B cell (primary cell): ENCODE data around the gene ZNF407. TPM values are rescaled to one million over a fixed set of nuclear protein-coding genes. Genes with fewer than 3 reads are reported as not detected.

Experiments
- ATAC-seq: fragments of 200-7000 bp; cut with Tn5 transposase; one replicate; pipeline ENCODE4 v1.10.0; 2021; ENCODE audit warnings: low read depth, mild to moderate bottlenecking, moderate number of reproducible peaks, moderate library complexity
- CTCF ChIA-PET: fragments of 350-600 bp; sonication (Branson Sonifier 250); formaldehyde crosslinking; loops from one replicate; lab custom pipeline; 2021; ENCODE audit warnings: antibody characterized with exemption, inconsistent platforms; lab: Charles Lee
- POLR2A ChIA-PET: fragments of 350-600 bp; sonication (Branson Sonifier 250); formaldehyde crosslinking; loops from one replicate; lab custom pipeline; 2021; ENCODE audit warnings: antibody characterized with exemption; lab: Charles Lee
- DNase-seq: peaks from one replicate; pipeline ENCODE4 v3.0.0; 2013
- H2AFZ ChIP-seq: 2 replicates; pipeline ENCODE4 v1.6.1; 2012; ENCODE audit warnings: mild to moderate bottlenecking, low read depth, low read length; ENCODE audit not compliant: insufficient read depth, poor library complexity, severe bottlenecking
- H3K27ac ChIP-seq, 2 donors: 1 replicate in 1 of 2; 2 replicates in 1 of 2; pipeline ENCODE4 v1.5.1; 2012 to 2013; ENCODE audit warnings: low read length in 2 of 2, mild to moderate bottlenecking in 2 of 2, moderate library complexity in 1 of 2
- H3K27me3 ChIP-seq, 4 experiments: fragments of 200-600 bp in 1 of 4; sonication (generic) in 1 of 4; replicated peaks in 1 of 4; 1 replicate in 2 of 4; 2 replicates in 2 of 4; pipeline versions ENCODE4 v1.6.1 to v1.7.0; 2013 to 2016; ENCODE audit warnings: low read length in 3 of 4, mild to moderate bottlenecking in 2 of 4, mixed read lengths in 1 of 4, moderate library complexity in 1 of 4; ENCODE audit not compliant: insufficient read depth in 4 of 4, control insufficient read depth in 3 of 4; ENCODE audit errors: control extremely low read depth in 1 of 4
- H3K36me3 ChIP-seq, 2 experiments: replicated peaks in 1 of 2; 1 replicate in 1 of 2; 2 replicates in 1 of 2; pipeline versions ENCODE4 v1.6.1 to v1.7.1; 2013; ENCODE audit warnings: low read length in 1 of 2; ENCODE audit not compliant: insufficient read depth in 2 of 2, control insufficient read depth in 1 of 2; ENCODE audit errors: control extremely low read depth in 1 of 2, extremely low read depth in 1 of 2
- H3K4me1 ChIP-seq, 2 donors: fragments of 200-600 bp in 1 of 2; sonication (generic) in 1 of 2; 1 replicate in 1 of 2; 2 replicates in 1 of 2; pipeline versions ENCODE4 v1.5.1 to v1.6.1; 2013 to 2017; ENCODE audit warnings: low read length in 2 of 2; ENCODE audit not compliant: control insufficient read depth in 2 of 2, insufficient read depth in 2 of 2
- H3K4me2 ChIP-seq: replicated peaks from 2 replicates; pipeline ENCODE3; 2012; ENCODE audit warnings: mild to moderate bottlenecking, low read depth, low read length; ENCODE audit not compliant: poor library complexity, severe bottlenecking
- H3K4me3 ChIP-seq, 5 experiments: fragments of 200-600 bp in 1 of 5; sonication (generic) in 1 of 5; 1 replicate in 3 of 5; 2 replicates in 2 of 5; pipeline versions ENCODE4 v1.5.1 to v1.7.0; 2011 to 2016; ENCODE audit warnings: low read length in 4 of 5, mild to moderate bottlenecking in 4 of 5, low read depth in 2 of 5, control low read depth in 1 of 5, moderate library complexity in 1 of 5; ENCODE audit not compliant: insufficient read depth in 1 of 5; ENCODE audit errors: control extremely low read depth in 1 of 5, extremely low read depth in 1 of 5
- H3K79me2 ChIP-seq: fragments of 200-600 bp; sonication (generic); one replicate; pipeline ENCODE4 v1.6.0; 2016; ENCODE audit warnings: low read length; ENCODE audit not compliant: control insufficient read depth, insufficient read depth
- H3K9ac ChIP-seq: fragments of 200-600 bp; sonication (generic); 2 replicates; pipeline ENCODE4 v1.6.1; 2017; ENCODE audit warnings: mild to moderate bottlenecking, low read length, moderate library complexity
- H3K9me3 ChIP-seq, 3 donors: one replicate each; pipeline versions ENCODE4 v1.6.1 to v1.7.1; 2013; ENCODE audit warnings: low read length in 2 of 3; ENCODE audit not compliant: control insufficient read depth in 2 of 3, insufficient read depth in 1 of 3; ENCODE audit errors: control extremely low read depth in 1 of 3
- H4K20me1 ChIP-seq: 2 replicates; pipeline ENCODE4 v1.6.0; 2012; ENCODE audit warnings: mild to moderate bottlenecking, low read length; ENCODE audit not compliant: insufficient read depth, control insufficient read depth, poor library complexity, severe bottlenecking
- H3K27ac Mint-ChIP-seq: one replicate; pipeline ENCODE4 v1.8.0; 2021; ENCODE audit warnings: mixed read lengths
- H3K27me3 Mint-ChIP-seq: one replicate; pipeline ENCODE4 v1.8.0; 2021; ENCODE audit warnings: mixed read lengths
- H3K4me1 Mint-ChIP-seq: one replicate; pipeline ENCODE4 v1.8.0; 2021; ENCODE audit warnings: mixed read lengths
- H3K4me3 Mint-ChIP-seq: one replicate; pipeline ENCODE4 v1.8.0; 2021; ENCODE audit warnings: mixed read lengths
- H3K9me3 Mint-ChIP-seq: one replicate; pipeline ENCODE4 v1.8.0; 2022; ENCODE audit warnings: mixed read lengths; ENCODE audit not compliant: insufficient read depth
- CTCF ChIP-seq: fragments of 200-600 bp; IDR thresholded peaks from one replicate; pipeline ENCODE4 v1.8.0; 2022; ENCODE audit warnings: antibody characterized with exemption, mild to moderate bottlenecking
- EZH2 ChIP-seq: IDR thresholded peaks from 2 replicates; pipeline ENCODE4 v1.6.1; 2012; ENCODE audit warnings: borderline replicate concordance, low read depth, mild to moderate bottlenecking, moderate library complexity, low read length; ENCODE audit not compliant: insufficient read depth, poor library complexity, severe bottlenecking
- WGBS: methylation state at CpG from one replicate; pipeline ENCODE4 v1.1.5; 2013; ENCODE audit warnings: missing lambda C conversion rate; ENCODE audit not compliant: insufficient coverage; 5-methylcytosine and 5-hydroxymethylcytosine counted together
- intact Hi-C: fragments of 100-400 bp; cut with micrococcal nuclease; formaldehyde crosslinking; loops from one replicate; pipeline ENCODE4 v1.10.0; 2022
- polyA plus RNA-seq: library from polyadenylated mRNA; depleted of rRNA; stranded (reverse); fragments of >200 nt; gene quantifications from 2 replicates; pipeline ENCODE4 v1.2.3, GENCODE V29; 2012
- total RNA-seq, 2 donors: library from RNA; stranded (reverse); fragments of 120-200 nt in 1 of 2; gene quantifications; 1 replicate in 1 of 2; 2 replicates in 1 of 2; pipeline versions ENCODE4 v1.2.3 to v1.2.4, GENCODE V29; 2013 to 2022

Gene ZNF407
- total and polyA plus RNA-seq, 2 donors (not counting 1 experiment from before 2014, with no cell fraction given): 4.5 to 37.1 TPM

- TF ChIP-seq EZH2 (no peak), CTCF (no peak)
- intact Hi-C loops: no loop called here
- Histone ChIP-seq H3K4me3 (no peak overlapping the region), H3K9me3 (peaks cover 0 to 7% (median 0%) of the 10 kb centered on the region in 3 donors), H4K20me1 (no peaks in the 10 kb centered on the region), H2AFZ (no peak overlapping the region), H3K36me3 (peaks cover 0 to 2% of the 10 kb centered on the region in 2 experiments), H3K9ac (no peak overlapping the region), H3K79me2 (no peaks in the 10 kb centered on the region), H3K27ac (no peak overlapping the region), H3K27me3 (no peaks in the 10 kb centered on the region), H3K4me1 (no peaks in the 10 kb centered on the region), H3K4me2 (no peak overlapping the region)
- Mint-ChIP-seq H3K4me3 (no peak overlapping the region), H3K4me1 (no peaks in the 10 kb centered on the region), H3K9me3 (no peaks in the 10 kb centered on the region), H3K27me3 (no peaks in the 10 kb centered on the region), H3K27ac (no peak overlapping the region)
- DNase-seq (no peak), ATAC-seq (no peak)
- WGBS: 98% methylated on average over 5 of the region's 9 CpGs
- ChIA-PET CTCF (no interaction called here), POLR2A (no interaction called here)
Observed at GRCh38 chr18:74692367-74693013, 94.8 kb downstream of the ZNF407 start.

- Histone ChIP-seq H3K79me2 (no peaks in the 10 kb centered on the region), H3K27ac (no peak overlapping the region), H2AFZ (no peak overlapping the region), H3K4me3 (no peak overlapping the region), H3K9ac (no peak overlapping the region), H3K27me3 (no peaks in the 10 kb centered on the region), H4K20me1 (no peaks in the 10 kb centered on the region), H3K36me3 (no peaks in the 10 kb centered on the region), H3K9me3 (peaks cover 0 to 7% (median 0%) of the 10 kb centered on the region in 3 donors), H3K4me1 (no peaks in the 10 kb centered on the region), H3K4me2 (no peak overlapping the region)
- no peak for DNase-seq
- H3K27ac Mint-ChIP-seq: no peak overlapping the region
- H3K9me3 Mint-ChIP-seq: no peaks in the 10 kb centered on the region
- ChIA-PET CTCF (interaction anchor here (0.7 kb wide), 1 partner anchor 35 kb away, joined by 3 read pairs; no protein-coding TSS in a partner anchor), POLR2A (no interaction called here)
- no peaks in the 10 kb centered on the region for H3K27me3 Mint-ChIP-seq
- no peaks in the 10 kb centered on the region for H3K4me1 Mint-ChIP-seq
- no peak for ATAC-seq
- 100% methylated on average over 1 of the region's 1 CpG for WGBS
- H3K4me3 Mint-ChIP-seq: no peak overlapping the region
- intact Hi-C loops: no loop called here
- TF ChIP-seq EZH2: no peak
- TF ChIP-seq CTCF: no peak
Observed at GRCh38 chr18:74694436-74694835, 96.8 kb downstream of the ZNF407 start.
